Heart left ventricle (tissue), 16 donors: ENCODE data around the gene ITGB8. TPM values are rescaled to one million over a fixed set of nuclear protein-coding genes. Genes with fewer than 3 reads are reported as not detected.

ENCODE experiments used
- ATAC-seq, 4 donors: fragments of 200-7000 bp; cut with Tn5 transposase; one replicate each; pipeline ENCODE4 v1.9.1; 2020 to 2022; ENCODE audit warnings: moderate library complexity in 4 of 4, mild to moderate bottlenecking in 3 of 4, moderate number of reproducible peaks in 1 of 4
- DNase-seq, 5 donors: peaks; one replicate each; pipeline ENCODE4 v3.0.0-alpha.2; 2020
- H3K27ac ChIP-seq, 12 donors: fragments of 200-600 bp; sonication (generic) in 4 of 12; one replicate each; pipeline versions ENCODE4 v1.5.0 to v1.8.0; 2016 to 2022; ENCODE audit warnings: mild to moderate bottlenecking in 2 of 12
- H3K27me3 ChIP-seq, 9 donors: fragments of 200-600 bp; sonication (generic) in 2 of 9; one replicate each; pipeline versions ENCODE4 v1.5.1 to v1.8.0; 2016 to 2022; ENCODE audit warnings: mild to moderate bottlenecking in 3 of 9
- H3K36me3 ChIP-seq, 9 donors: fragments of 200-600 bp; sonication (generic) in 2 of 9; one replicate each; pipeline versions ENCODE4 v1.5.0 to v1.8.0; 2018 to 2022; ENCODE audit warnings: mild to moderate bottlenecking in 2 of 9
- H3K4me1 ChIP-seq, 12 donors: fragments of 200-600 bp; sonication (generic) in 4 of 12; one replicate each; pipeline versions ENCODE4 v1.5.0 to v1.8.0; 2016 to 2022; ENCODE audit warnings: mild to moderate bottlenecking in 3 of 12
- H3K4me3 ChIP-seq, 12 donors: fragments of 200-600 bp; sonication (generic) in 4 of 12; one replicate each; pipeline versions ENCODE4 v1.5.0 to v1.8.0; 2017 to 2022; ENCODE audit warnings: mild to moderate bottlenecking in 9 of 12, moderate library complexity in 4 of 12
- H3K9me3 ChIP-seq, 12 donors: fragments of 200-600 bp; sonication (generic) in 4 of 12; one replicate each; pipeline versions ENCODE4 v1.5.0 to v1.8.0; 2016 to 2022; ENCODE audit warnings: mild to moderate bottlenecking in 1 of 12
- POLR2A ChIP-seq, 2 donors: fragments of 450-650 bp; IDR thresholded peaks; one replicate each; pipeline ENCODE4 v1.6.1; 2017; ENCODE audit warnings: antibody characterized with exemption in 2 of 2, mild to moderate bottlenecking in 2 of 2, moderate library complexity in 2 of 2
- WGBS, 4 donors: extraction: QIAGEN DNeasy Blood & Tissue Kit in 2 of 4; methylation state at CpG; one replicate each; pipeline versions ENCODE4 v1.1.5 to v1.1.7; 2013 to 2018; 5-methylcytosine and 5-hydroxymethylcytosine counted together
- intact Hi-C, 10 donors: fragments of 100-400 bp; cut with DNase I; formaldehyde crosslinking; loops; one replicate each; pipeline versions ENCODE4 v1.11.1 to v1.14.2; 2022
- polyA plus RNA-seq, 2 donors: library from polyadenylated mRNA; stranded (reverse); fragments of 200-250 nt; gene quantifications; one replicate each; pipeline ENCODE4 v1.2.3, GENCODE V29; 2013
- total RNA-seq, 9 donors: library from RNA; depleted of rRNA in 2 of 9; stranded (reverse); fragments of >200 nt in 2 of 9; fragmentation: NEBNext Ultra II Directional in 3 of 9; extraction: Animal tissue kit (Norgen Biotek cat#: 25700) in 3 of 9; gene quantifications; one replicate each; pipeline versions ENCODE4 v1.1.0 to v1.2.4, GENCODE V29; 2016 to 2023
- TF ChIP-seq, protein P1 (sequence below), 12 donors: fragments of 200-600 bp; sonication (generic) in 4 of 12; IDR thresholded peaks; one replicate each; pipeline versions ENCODE4 v1.5.0 to v1.8.0; 2018 to 2022; ENCODE audit warnings: antibody characterized with exemption in 12 of 12, mild to moderate bottlenecking in 5 of 12
- donor health status: ischemic (EF 13 %, LVEDD 7.1; RV severe dilation, severe dysfunction).
- donor health status: healthy with polysubstance abuse.
- donor health status: DM: no; HTN: yes; CAD: no.
- donor health status: DM: no; HTN: no; CAD: no.
- donor health status: ischemic (EF 25% LVEDD 6.9; RV normal size, moderate dysfunction).
- donor health status: ischemic (EF 25% LVEDD 5.7; RV mildly dilated, moderate dysfunction).
- donor health status: healthy.
- donor health status: DM: yes; HTN: yes; CAD: no.
- donor health status: ischemic (EF 35%, LVEDD 5.7; RV mildly dilated, moderate dysfunction).
- donor health status: nonischemic (EF 11% LVEDD 7.7; RV severe dilation, severe dysfunction).
- donor health status: DM: yes; HTN: yes; CAD: no.
- donor health status: PGD.
- donor health status: ischemic (EF 29% LVEDD 5.4; RV normal size, mild dysfunction).
- donor health status: nonischemic (EF 23%, LVEDD 6.1; RV moderate dilation, normal function).

The ITGB8 gene
- total and polyA plus RNA-seq, 11 donors = 0.61 to 16.0 (median 2.1) TPM

DNA sequence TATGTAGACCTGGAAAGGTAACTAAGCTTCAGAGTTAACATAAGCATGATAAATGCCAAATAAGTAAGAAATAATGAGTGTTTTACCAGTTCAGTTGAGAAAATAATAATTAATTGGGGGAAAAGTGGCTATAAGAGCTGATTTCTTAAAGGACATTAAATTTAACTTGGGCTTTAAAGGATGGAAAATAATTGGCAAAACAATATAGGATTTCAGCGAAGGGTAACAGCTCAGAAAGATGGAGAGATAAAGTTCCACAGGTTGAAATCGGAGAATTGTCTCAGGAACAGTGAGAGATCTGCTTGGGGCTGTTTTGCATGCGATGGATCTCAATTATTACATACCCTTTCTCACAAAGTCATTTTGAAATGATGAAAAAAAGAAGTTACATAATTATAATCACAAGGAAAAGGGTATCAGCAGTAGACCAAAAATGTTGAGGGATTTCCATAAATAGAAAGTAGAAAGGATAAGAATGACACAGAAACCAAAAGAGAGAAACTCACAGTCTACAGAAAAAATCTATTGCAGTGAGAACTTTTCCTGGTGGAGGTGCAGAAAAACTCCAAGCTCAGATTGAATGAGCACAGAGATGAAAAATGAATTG lies 40.1 kb upstream of the ITGB8 start:
- WGBS, 4 donors = 50 to 74% (median 63%) methylated on average over 3 of the region's 3 CpGs
- no peaks in the 10 kb centered on the region for H3K36me3 ChIP-seq
- intact Hi-C loops = no loop called here
- H3K4me1 ChIP-seq = no peaks in the 10 kb centered on the region
- DNase-seq = no peak
- no peak for ATAC-seq
- H3K27me3 ChIP-seq = no peaks in the 10 kb centered on the region
- TF ChIP-seq POLR2A (IDR thresholded peaks at IDR 0.05) = no peak
- TF ChIP-seq, protein P1, sequence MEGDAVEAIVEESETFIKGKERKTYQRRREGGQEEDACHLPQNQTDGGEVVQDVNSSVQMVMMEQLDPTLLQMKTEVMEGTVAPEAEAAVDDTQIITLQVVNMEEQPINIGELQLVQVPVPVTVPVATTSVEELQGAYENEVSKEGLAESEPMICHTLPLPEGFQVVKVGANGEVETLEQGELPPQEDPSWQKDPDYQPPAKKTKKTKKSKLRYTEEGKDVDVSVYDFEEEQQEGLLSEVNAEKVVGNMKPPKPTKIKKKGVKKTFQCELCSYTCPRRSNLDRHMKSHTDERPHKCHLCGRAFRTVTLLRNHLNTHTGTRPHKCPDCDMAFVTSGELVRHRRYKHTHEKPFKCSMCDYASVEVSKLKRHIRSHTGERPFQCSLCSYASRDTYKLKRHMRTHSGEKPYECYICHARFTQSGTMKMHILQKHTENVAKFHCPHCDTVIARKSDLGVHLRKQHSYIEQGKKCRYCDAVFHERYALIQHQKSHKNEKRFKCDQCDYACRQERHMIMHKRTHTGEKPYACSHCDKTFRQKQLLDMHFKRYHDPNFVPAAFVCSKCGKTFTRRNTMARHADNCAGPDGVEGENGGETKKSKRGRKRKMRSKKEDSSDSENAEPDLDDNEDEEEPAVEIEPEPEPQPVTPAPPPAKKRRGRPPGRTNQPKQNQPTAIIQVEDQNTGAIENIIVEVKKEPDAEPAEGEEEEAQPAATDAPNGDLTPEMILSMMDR (IDR thresholded peaks at IDR 0.05) = no peak
- H3K4me3 ChIP-seq = no peak overlapping the region
- no peak overlapping the region for H3K27ac ChIP-seq
- H3K9me3 ChIP-seq = peaks cover 0 to 8% (median 0%) of the 10 kb centered on the region in 12 donors

DNA sequence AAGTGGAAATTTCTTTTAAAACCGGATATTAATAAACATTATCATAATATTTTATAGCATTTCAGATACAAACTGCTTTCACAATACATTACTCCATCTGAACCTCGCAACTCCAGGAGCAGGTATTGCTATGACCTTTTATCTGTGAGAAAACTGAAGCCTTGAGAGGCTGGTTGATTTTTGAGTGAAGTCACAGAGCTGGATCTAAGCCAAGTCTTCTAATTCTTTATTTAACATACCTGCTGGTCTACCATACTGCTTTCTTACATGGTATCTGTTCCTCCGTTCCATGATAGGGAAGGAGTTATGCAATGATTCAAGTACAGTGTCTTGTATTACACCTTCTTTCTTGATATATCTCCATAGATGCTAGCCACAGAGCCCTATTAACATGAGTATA lies 37.4 kb upstream of the ITGB8 start:
- no peak for TF ChIP-seq POLR2A (IDR thresholded peaks at IDR 0.05)
- Histone ChIP-seq H3K27me3 (no peaks in the 10 kb centered on the region), H3K36me3 (no peaks in the 10 kb centered on the region), H3K4me1 (no peaks in the 10 kb centered on the region), H3K27ac (no peak overlapping the region), H3K4me3 (no peak overlapping the region), H3K9me3 (peaks cover 0 to 8% (median 0%) of the 10 kb centered on the region in 12 donors)
- WGBS, 4 donors = 79 to 87% (median 84%) methylated on average over 3 of the region's 3 CpGs
- ATAC-seq = no peak
- intact Hi-C loops = no loop called here
- DNase-seq = no peak

DNA sequence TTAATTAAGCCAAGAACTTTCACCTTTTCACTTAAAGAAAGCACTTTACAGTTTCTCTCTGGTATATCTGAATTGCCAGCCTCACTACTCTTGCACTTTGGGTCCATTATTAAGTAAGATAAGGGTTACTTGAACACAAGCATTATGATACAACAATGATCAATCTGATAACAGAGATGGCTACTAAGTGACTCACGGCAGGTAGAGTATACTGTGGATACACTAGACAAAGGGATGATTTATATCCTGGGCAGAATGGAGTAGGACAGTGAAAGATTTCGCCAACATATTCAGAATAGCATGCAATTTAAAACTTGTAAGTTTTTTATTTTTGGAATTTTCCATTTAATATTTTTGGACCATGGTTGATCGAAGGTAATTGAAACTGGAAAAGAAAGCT lies 34.3 kb upstream of the ITGB8 start:
- H3K9me3 ChIP-seq = peaks cover 0 to 8% (median 0%) of the 10 kb centered on the region in 12 donors
- H3K27ac ChIP-seq = no peak overlapping the region
- 83 to 85% (median 84%) methylated on average over 3 of the region's 3 CpGs for WGBS, 4 donors
- H3K4me3 ChIP-seq = no peak overlapping the region
- peaks cover 0 to 15% (median 0%) of the 10 kb centered on the region in 12 donors for H3K4me1 ChIP-seq
- no peak for DNase-seq
- no peaks in the 10 kb centered on the region for H3K27me3 ChIP-seq
- intact Hi-C loops = no loop called here
- TF ChIP-seq, protein P1 (IDR thresholded peaks at IDR 0.05) = no peak
- no peak for TF ChIP-seq POLR2A (IDR thresholded peaks at IDR 0.05)
- H3K36me3 ChIP-seq = no peaks in the 10 kb centered on the region
- ATAC-seq = no peak

DNA sequence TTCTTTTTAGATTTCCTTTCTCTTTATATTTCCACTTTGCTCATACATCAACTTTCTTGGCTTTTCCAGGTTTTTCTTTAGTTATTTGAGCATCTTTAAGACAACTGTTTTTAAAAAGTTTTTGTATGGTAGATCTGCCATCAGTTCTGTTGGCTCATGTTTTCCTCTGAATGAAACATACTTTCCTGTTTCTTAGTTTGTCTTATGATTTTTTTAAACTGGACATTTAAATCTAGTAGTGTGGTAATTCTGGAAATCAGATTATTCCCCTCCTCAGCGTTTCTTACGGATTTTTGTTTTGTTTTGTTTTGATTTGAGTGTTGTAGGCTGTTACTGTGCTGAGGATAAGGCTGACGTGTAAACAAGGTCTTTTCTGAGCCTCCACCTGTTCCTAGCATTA lies 33.8 kb upstream of the ITGB8 start:
- Histone ChIP-seq H3K4me1 (peaks cover 0 to 19% (median 0%) of the 10 kb centered on the region in 12 donors), H3K9me3 (peaks cover 0 to 8% (median 0%) of the 10 kb centered on the region in 12 donors), H3K4me3 (no peak overlapping the region), H3K27me3 (no peaks in the 10 kb centered on the region), H3K36me3 (no peaks in the 10 kb centered on the region), H3K27ac (no peak overlapping the region)
- intact Hi-C loops = no loop called here
- ATAC-seq (no peak), DNase-seq (no peak)
- 45 to 69% (median 55%) methylated on average over 3 of the region's 3 CpGs for WGBS, 4 donors
- TF ChIP-seq, protein P1 (IDR thresholded peaks at IDR 0.05) = no peak
- no peak for TF ChIP-seq POLR2A (IDR thresholded peaks at IDR 0.05)

DNA sequence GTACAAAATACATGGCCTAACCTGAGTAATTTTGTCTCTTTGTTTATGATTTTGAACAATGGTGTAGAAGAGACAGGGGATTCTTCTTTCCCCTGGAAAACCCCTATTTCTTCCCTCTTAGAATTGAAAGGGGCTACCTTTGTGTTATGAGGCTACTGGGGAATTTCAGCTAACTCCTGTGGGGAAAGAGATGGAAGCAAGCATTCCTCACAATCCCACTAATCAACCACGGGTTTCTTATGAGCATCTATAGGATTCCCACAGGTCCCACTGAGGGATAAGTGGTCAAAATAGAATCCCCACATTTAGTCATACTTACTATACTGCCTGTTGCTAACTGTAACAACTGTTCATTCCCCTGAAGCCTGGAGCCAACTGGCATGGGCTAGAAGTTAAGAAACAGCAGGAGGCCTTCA lies 32.2 kb upstream of the ITGB8 start:
- peaks cover 0 to 24% (median 0%) of the 10 kb centered on the region in 12 donors for H3K4me1 ChIP-seq
- no peaks in the 10 kb centered on the region for H3K27me3 ChIP-seq
- no peak overlapping the region for H3K4me3 ChIP-seq
- 58 to 80% (median 70%) methylated on average over 1 of the region's 1 CpG for WGBS, 4 donors
- H3K27ac ChIP-seq = no peak overlapping the region
- intact Hi-C loops = no loop called here
- no peak for DNase-seq
- H3K36me3 ChIP-seq = no peaks in the 10 kb centered on the region
- H3K9me3 ChIP-seq = peaks cover 0 to 8% (median 0%) of the 10 kb centered on the region in 12 donors
- TF ChIP-seq, protein P1 (IDR thresholded peaks at IDR 0.05) = no peak
- no peak for TF ChIP-seq POLR2A (IDR thresholded peaks at IDR 0.05)
- ATAC-seq = no peak
